Measurements from ENCODE around the gene C11orf58. TPM values are rescaled to one million over a fixed set of nuclear protein-coding genes. Genes with fewer than 3 reads are reported as not detected.

Gene C11orf58
- total and polyA plus RNA-seq, 2 experiments from 2014 or later = 170 to 185 TPM

DNA sequence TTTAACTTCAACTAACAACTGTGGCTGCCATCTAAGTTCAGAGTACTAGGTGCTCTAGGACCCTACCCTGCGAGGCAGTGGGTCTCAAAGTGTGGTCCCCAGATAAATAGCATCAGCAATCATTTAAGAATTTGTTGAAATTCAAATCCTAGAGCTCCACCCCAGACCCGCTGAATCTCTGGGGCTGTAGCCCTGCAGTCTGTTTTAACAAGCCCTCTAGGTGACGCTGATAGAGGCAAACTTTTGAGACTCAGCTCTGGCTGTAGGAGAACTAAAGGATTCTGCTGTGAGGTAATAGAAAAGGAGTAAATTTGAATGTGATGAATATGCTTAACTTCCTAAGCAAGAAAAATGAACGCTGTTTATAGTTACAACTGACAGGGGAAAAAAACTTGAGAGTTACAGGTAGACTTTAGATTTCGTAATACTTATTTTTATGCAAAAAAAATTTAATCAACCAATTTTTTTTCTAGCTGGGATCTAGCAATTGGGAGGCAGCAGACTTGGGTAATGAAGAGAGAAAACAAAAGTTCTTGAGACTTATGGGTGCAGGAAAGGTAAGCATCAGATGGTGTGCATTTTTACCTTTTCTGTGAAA is 5.8 kb downstream of the C11orf58 start:
- no peak for DNase-seq (ENCODE audit: low spot score)
- H3K9me2 ChIP-seq (replicated peaks; ENCODE audit: insufficient read depth) = no peaks in the 10 kb centered on the region
- peaks cover 88% of the 10 kb centered on the region for H4K20me1 ChIP-seq (ENCODE audit: insufficient read depth, poor library complexity, severe bottlenecking)
- peaks cover 8% of the 10 kb centered on the region for H3K4me1 ChIP-seq (ENCODE audit: insufficient read depth)
- WGBS (ENCODE audit: low lambda C conversion rate, missing lambda C conversion rate) = 76% methylated on average over 5 of the region's 5 CpGs
- no peak overlapping the region for H3K4me2 ChIP-seq
- no peak overlapping the region for H2AFZ ChIP-seq
- H3K9me3 ChIP-seq (ENCODE audit: low read depth) = no peaks in the 10 kb centered on the region
- TF ChIP-seq EZH2phosphoT487 (IDR thresholded peaks at IDR 0.05; ENCODE audit: low read depth, severe bottlenecking, unreplicated experiment) (no peak), EZH2 (IDR thresholded peaks at IDR 0.05; ENCODE audit: borderline replicate concordance) (no peak)
- TF ChIP-seq, protein P1, sequence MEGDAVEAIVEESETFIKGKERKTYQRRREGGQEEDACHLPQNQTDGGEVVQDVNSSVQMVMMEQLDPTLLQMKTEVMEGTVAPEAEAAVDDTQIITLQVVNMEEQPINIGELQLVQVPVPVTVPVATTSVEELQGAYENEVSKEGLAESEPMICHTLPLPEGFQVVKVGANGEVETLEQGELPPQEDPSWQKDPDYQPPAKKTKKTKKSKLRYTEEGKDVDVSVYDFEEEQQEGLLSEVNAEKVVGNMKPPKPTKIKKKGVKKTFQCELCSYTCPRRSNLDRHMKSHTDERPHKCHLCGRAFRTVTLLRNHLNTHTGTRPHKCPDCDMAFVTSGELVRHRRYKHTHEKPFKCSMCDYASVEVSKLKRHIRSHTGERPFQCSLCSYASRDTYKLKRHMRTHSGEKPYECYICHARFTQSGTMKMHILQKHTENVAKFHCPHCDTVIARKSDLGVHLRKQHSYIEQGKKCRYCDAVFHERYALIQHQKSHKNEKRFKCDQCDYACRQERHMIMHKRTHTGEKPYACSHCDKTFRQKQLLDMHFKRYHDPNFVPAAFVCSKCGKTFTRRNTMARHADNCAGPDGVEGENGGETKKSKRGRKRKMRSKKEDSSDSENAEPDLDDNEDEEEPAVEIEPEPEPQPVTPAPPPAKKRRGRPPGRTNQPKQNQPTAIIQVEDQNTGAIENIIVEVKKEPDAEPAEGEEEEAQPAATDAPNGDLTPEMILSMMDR (IDR thresholded peaks at IDR 0.05; ENCODE audit: poor library complexity) = no peak
- H3K79me2 ChIP-seq = peaks cover 97% of the 10 kb centered on the region
- no peak overlapping the region for H3K27ac ChIP-seq
- no peaks in the 10 kb centered on the region for H3K36me3 ChIP-seq (replicated peaks; ENCODE audit: insufficient read depth, low read depth)
- no peaks in the 10 kb centered on the region for H3K27me3 ChIP-seq
- H3K4me3 ChIP-seq = no peak overlapping the region

DNA sequence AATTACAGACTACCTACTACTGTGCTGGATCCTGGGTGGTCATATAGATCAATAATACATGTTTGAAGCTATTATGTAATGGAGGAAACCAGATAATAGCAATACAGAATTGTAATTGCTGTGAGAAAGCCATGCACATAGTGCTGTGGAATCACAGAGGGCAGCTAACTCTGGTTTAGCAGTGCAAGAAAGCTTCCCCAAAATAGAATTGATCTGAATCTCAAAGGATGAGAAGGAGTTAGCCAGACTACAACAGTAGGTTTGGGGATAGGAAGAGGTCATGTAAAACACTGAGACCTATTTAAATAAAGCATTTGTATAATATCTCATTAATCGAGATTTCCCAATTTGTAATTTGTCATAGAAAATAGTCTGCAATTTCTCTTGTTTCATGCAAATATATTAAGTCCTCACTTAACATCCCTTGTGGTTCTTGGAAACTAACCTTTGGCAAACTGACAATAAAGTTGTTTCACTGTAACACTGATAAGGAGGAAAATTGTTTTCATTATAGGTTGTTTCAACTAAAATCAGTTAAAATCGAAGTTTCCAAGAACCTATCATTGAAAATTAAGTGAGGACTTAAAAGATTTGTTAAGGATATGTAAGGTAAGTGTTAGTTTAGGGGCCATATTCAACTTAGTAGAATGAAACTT is 7.6 kb downstream of the C11orf58 start:
- Histone ChIP-seq H3K4me2 (no peak overlapping the region), H3K4me3 (no peak overlapping the region), H3K27me3 (no peaks in the 10 kb centered on the region), H3K27ac (no peak overlapping the region), H3K9me2 (replicated peaks; ENCODE audit: insufficient read depth) (no peaks in the 10 kb centered on the region), H2AFZ (no peak overlapping the region), H3K36me3 (replicated peaks; ENCODE audit: insufficient read depth, low read depth) (no peaks in the 10 kb centered on the region), H3K9me3 (ENCODE audit: low read depth) (no peaks in the 10 kb centered on the region), H3K79me2 (peaks cover 81% of the 10 kb centered on the region), H4K20me1 (ENCODE audit: insufficient read depth, poor library complexity, severe bottlenecking) (peaks cover 76% of the 10 kb centered on the region), H3K4me1 (ENCODE audit: insufficient read depth) (no peaks in the 10 kb centered on the region)
- TF ChIP-seq EZH2phosphoT487 (IDR thresholded peaks at IDR 0.05; ENCODE audit: low read depth, severe bottlenecking, unreplicated experiment) = no peak
- TF ChIP-seq, protein P1 (IDR thresholded peaks at IDR 0.05; ENCODE audit: poor library complexity) = no peak
- TF ChIP-seq EZH2 (IDR thresholded peaks at IDR 0.05; ENCODE audit: borderline replicate concordance) = no peak
- 93% methylated on average over 2 of the region's 2 CpGs for WGBS (ENCODE audit: low lambda C conversion rate, missing lambda C conversion rate)
- DNase-seq (ENCODE audit: low spot score) = no peak

DNA sequence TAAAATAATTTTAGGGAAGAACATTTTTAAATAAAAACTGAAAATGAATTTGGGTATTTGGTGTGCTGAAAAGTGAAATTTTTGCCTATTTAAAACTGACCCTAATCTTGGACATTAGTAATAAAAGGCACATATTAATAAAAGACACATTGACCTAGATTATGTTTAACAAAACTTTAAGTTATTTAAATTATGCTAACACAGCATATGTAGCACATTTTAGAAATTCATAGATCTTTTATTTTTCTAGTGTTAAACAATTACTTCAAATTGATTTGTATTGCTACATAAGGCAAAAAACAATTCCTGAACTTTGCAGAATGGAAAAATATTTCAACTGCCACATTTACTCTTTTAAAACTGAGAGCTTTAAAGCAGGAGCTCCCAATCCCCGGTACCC is 10.6 kb downstream of the C11orf58 start:
- DNase-seq (ENCODE audit: low spot score) = no peak
- Histone ChIP-seq H3K4me3 (no peak overlapping the region), H3K27me3 (no peaks in the 10 kb centered on the region), H3K36me3 (replicated peaks; ENCODE audit: insufficient read depth, low read depth) (no peaks in the 10 kb centered on the region), H3K79me2 (peaks cover 51% of the 10 kb centered on the region), H3K9me2 (replicated peaks; ENCODE audit: insufficient read depth) (no peaks in the 10 kb centered on the region), H3K9me3 (ENCODE audit: low read depth) (no peaks in the 10 kb centered on the region), H2AFZ (no peak overlapping the region), H3K4me1 (ENCODE audit: insufficient read depth) (no peaks in the 10 kb centered on the region), H4K20me1 (ENCODE audit: insufficient read depth, poor library complexity, severe bottlenecking) (peaks cover 50% of the 10 kb centered on the region), H3K27ac (no peak overlapping the region), H3K4me2 (no peak overlapping the region)
- WGBS (ENCODE audit: low lambda C conversion rate, missing lambda C conversion rate) = 100% methylated on average over 1 of the region's 1 CpG
- TF ChIP-seq, protein P1 (IDR thresholded peaks at IDR 0.05; ENCODE audit: poor library complexity) = no peak
- TF ChIP-seq EZH2 (IDR thresholded peaks at IDR 0.05; ENCODE audit: borderline replicate concordance) = no peak
- no peak for TF ChIP-seq EZH2phosphoT487 (IDR thresholded peaks at IDR 0.05; ENCODE audit: low read depth, severe bottlenecking, unreplicated experiment)

Data from hepatocyte (in vitro differentiated cells).